ENCODE results near the gene MKRN2. TPM values are rescaled to one million over a fixed set of nuclear protein-coding genes. Genes with fewer than 3 reads are reported as not detected.
"Not testable (repeated sequence)": the region's sequence is repeated elsewhere in the genome, so short reads cannot be mapped to it uniquely, and the experiment has no call there.

MKRN2 gene
- 24.5 and 29.0 TPM in 2 replicates for total RNA-seq

GRCh38 chr3:12556690-12557472, at the start of gene MKRN2:
Gene MKRN2, plus strand, starts transcription at chr3:12557087. Its CDS starts 64 bp downstream, at chr3:12557151.
- DNase-seq (ENCODE audit: low read depth in 2 of 2): peak; percentile 73 to 92

DNA sequence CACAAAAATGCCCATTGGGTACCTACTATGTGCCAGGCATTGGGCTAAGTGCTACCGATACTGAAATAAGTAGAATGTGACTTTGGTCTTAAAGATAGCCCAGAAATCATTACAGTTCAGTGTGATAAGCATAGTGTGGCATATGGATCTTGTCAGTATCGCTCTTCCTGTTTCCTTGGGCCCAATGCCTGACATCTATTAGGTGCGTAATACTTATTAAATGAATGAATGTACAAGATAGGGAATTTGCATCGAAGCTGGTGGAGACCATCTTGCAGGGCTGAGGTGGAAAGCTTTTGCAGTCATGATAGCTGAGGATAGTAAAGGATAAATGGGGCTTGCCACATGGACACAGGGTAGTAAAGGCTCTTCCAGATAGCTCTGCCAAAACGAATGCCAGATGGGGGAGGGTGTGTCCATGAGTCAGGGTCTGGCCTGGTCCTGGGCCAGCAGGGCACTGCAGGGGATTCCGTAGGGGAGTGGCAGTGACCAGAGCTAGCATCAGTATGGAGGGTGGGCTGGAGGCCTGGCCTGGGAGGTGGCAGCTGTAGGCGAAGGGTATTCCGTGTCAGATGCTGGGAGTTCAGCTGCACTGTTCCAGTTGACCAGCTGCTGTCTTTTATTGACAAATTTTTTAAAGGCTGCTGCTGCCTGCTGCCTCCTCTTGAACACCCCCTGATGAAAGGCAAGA, 49.2 kb upstream of the MKRN2 start:
- peak; percentile 9 to 63 for DNase-seq (ENCODE audit: low read depth in 2 of 2)

GRCh38 chr3:12508291-12508700, 48.6 kb upstream of the MKRN2 start:
- DNase-seq (ENCODE audit: low read depth in 2 of 2): peak; percentile 21 to 87

GRCh38 chr3:12509466-12509865, 47.4 kb upstream of the MKRN2 start:
- DNase-seq (ENCODE audit: low read depth in 2 of 2): no peak

- no peak for DNase-seq (ENCODE audit: low read depth in 2 of 2)
Observed at GRCh38 chr3:12512534-12513118, 44.3 kb upstream of the MKRN2 start.

DNA sequence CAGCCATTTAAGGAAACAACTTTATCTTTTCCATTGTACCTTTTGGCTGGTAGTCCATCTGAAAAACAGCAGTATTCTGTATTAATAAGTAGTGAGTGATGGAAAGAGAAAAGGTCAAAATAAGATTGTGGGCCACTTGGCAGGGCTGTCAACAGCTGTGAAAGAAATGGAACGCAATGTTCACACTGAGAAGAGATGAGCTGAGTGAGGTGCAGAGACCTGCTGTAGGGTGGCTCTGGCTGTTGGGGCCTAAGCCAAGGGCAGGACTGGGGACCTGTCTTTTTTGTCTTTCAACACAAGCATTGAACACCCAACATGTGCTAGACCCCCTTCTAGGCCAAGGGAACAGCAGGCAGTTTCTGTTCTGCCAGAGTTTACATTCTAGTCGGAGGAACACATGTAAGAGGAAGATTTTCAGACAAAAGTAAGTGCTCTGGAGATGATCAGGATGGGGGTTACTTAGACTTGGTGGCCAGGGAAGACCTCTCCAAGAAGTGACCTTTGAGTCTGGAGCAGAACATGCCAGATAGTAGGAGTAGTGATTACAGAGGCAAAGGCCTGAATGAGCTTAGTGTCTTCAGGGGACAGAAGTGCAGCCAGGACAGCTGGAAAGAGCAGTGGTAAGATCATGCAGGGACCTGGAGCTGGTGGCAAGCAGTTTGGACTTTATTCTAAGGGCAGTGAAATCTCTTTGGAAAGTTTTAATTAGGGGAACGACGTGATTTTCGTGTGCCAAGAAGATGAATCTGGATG, 43.0 kb upstream of the MKRN2 start:
- no peak for DNase-seq (ENCODE audit: low read depth in 2 of 2)

DNA sequence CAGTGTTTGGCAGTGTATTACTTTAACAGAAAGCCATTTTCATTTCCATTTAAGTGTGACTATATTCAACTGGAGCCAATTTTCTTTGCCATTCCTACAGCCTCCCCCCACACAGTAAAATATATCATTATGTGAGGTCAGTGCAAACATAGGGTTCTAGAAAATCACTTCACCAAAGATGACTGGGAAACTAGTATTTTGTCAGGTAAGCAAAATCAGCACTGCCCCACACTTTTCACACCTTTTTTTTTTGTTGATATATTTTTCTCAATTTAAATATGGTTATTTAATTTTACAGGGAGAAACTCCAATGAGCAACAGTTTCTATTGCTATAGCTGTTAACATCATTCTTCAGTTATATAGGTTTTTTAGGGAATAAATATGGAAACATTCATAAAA, 41.3 kb upstream of the MKRN2 start:
- no peak for DNase-seq (ENCODE audit: low read depth in 2 of 2)

DNA sequence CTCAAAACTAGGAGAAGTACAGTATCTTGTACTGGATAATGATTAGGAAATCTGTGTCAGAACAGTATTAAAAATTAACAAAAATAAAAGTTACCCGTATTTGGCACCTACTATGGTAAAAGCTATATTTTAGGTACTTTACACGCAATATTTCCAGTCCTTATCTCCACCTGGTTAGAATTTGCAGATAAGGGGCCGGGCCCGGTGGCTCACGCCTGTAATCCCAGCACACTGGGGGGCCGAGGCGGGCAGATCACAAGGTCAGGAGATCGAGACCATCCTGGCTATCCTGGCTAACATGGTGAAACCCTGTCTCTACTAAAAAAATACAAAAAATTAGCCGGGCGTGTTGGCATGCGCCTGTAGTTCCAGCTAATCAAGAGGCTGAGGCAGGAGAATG, 40.0 kb upstream of the MKRN2 start:
- DNase-seq (ENCODE audit: low read depth in 2 of 2): no peak

DNA sequence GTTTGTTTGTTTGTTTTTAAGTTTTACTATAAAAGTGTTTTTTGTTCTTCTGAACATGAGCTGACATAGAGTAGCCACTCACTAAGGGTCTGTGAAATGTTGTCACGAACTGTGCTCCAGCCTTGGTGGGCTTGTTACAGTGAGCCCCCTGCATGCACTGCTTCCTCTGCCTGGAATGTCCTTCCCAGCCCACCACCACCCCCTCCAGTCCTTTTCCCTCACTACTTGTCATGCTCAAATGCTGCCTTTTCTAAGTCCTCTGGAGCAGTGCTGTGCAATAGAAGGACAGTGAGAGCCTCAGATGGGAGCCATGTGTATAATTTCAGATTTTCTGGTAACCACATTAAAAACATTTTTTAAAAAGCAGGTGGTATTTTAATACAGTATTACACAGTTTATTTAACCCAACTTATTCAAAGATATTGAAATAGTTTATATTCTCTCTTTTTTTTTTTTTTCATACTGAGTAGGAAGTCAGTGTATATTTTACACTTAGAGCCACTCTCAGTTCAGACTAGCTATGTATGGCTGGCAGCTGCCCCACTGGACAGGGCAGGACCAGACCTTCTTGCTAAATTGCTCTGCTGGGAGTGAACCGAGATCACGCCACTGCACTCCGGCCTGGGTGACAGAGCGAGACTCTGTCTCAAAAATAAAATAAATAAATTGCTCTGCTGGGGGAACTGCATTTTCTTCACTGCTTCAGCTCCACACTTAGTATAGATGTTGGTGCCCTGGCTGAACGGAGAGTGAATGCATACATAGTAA, 38.4 kb upstream of the MKRN2 start:
- no peak for DNase-seq (ENCODE audit: low read depth in 2 of 2)

DNA sequence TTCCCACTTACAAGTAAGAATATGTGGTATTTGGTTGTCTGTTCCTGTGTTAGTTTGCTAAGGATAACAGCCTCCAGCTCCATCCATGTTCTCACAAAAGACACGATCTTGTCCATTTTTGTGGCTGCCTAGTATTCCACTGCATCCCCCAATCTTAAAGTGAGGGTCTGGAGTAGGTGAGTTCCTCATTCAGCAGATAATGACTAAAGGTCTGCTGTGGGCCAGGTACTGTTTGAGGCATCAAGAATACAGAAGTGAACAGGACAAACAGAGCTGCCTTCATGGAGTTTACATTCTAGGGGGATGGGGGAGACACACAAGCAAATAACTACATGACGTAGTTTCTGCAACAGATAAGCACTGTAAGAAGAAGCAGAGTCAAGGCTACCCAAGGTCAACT, 35.9 kb upstream of the MKRN2 start:
- DNase-seq (ENCODE audit: low read depth in 2 of 2): no peak

DNA sequence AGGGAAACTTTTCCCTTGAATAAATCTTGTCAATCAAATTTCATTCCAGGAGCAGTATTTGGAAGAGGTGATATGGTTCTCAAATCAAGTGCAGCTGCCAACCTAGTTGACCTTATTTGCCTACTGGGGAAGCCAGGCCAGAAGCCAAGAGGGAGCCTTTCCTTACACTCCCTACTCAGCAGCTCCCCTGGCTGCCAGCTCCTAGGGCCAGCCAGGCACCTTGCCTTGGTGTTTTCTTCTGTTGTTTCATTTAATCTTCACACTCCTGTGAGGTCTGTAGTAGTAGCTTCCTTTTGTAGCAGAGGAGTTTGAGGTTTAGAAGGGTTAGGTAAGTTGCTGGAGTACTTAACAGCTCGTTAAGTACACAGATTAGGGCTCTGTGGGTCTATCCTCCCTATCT, 34.2 kb upstream of the MKRN2 start:
- DNase-seq (ENCODE audit: low read depth in 2 of 2): no peak

- no peak for DNase-seq (ENCODE audit: low read depth in 2 of 2)
Observed at GRCh38 chr3:12527757-12528143, 29.1 kb upstream of the MKRN2 start.

- DNase-seq (ENCODE audit: low read depth in 2 of 2): no peak
Observed at GRCh38 chr3:12532182-12532581, 24.7 kb upstream of the MKRN2 start.

DNA sequence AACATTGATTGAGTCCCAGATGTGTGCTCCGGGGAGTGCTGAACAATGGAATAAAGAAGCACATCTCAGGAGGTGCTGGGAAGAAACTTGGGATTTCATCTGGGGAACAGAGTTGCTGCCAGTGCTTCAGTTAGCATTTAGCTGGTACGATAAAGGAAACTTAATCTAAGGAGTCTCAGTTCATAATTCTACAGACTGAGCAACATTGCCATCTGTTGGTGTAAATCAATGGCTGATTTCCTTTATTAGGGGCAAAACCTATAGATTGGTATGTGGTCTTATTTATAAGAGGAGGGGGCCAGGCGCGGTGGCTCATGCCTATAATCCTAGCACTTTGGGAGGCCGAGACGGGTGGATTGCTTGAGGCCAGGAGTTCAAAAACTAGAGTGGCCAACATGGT, 20.5 kb upstream of the MKRN2 start:
- no peak for DNase-seq (ENCODE audit: low read depth in 2 of 2)

DNA sequence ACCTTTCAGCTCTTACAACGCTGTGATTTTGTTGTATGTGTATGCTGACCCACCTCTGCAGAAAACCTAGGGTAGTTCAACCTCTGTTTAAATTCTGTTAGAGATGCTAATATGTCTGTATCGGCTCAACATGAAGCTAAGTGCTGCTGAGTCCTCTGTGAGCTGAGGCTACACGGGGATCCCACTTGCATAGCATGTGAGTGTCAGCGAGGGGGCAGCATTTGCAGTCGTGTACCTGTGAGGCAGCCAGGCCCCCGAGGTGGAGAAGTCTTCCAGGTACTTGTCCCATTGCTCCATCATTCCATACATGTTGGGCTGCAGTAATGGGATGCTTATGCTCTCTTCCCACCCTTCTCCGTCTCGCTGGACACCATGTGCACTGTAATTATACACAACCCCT, 15.3 kb upstream of the MKRN2 start:
- DNase-seq (ENCODE audit: low read depth in 2 of 2): peak in 1 of 2 donors; percentile 8

DNA sequence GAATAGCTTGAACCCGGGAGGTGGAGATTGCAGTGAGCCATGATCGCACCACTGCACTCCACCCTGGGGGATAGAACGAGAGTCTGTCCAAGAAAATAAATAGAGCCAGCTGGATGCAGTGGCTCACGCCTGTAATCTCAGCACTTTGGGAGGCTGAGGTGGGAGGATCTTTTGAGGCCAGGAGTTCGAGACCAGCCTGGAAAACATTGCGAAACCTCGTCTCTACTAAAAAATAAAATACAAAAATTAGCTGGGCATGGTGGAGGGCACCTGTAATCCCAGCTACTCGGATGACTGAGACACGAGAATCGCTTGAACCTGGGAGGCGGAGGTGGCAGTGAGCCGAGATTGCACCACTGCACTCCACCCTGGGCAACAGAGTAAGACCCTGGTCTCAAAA, 13.4 kb upstream of the MKRN2 start:
- not testable (repeated sequence) for DNase-seq (ENCODE audit: low read depth in 2 of 2)

DNA sequence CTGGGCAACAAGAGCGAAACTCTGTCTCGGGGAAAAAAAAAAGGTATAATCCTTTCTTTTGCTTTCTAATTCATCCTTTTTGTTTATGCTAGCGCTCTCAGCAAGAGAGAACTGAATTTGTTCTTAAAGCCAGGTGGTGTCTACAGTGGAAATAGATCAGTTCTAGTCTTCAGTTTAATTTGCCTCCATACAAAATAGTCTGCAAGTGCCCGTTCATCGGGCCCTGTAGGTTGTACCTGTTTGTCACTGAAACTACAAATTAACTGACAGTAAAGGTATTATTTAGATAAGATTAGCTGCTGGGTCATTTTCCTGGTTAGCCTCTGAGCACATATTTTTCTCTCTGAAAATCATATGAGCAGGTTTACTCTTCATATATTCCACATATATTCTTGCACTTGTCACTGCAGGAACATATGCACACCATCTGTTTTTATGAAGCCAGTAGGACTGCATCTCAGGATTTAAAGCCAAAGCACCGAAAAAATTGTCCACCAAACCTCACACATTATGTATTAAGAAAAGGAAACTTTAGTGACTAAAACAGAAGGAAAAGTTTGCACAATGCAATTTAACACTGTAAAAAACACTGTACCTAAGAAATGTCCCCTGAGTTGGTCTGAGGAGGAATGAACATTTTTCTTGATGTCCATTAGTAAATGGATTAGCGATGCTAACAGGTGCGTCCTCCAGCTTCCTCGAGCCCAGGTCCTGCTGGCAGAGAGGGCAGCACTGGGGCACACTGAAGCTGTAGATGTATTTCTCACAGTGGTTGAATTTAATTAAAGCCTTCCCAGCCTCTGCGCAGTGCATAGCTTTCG, 12.0 kb upstream of the MKRN2 start:
- no peak for DNase-seq (ENCODE audit: low read depth in 2 of 2)

DNA sequence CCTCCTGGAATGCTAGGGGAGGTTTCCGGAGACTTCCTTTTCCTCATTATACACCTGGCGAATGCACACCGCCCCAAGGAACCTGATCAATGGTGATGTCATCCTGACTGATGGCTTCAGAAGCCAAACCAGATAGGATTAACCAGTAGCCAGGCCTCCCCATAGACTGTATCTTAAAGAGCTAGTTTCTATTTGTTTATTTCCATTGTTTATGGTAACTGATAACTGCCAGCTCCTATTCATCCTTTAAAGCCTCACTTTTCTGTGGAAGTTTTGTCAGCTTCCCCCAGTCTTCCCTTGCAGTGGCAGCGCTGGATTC, 11.5 kb upstream of the MKRN2 start, which contains the start of gene MKRN2OS:
Gene MKRN2OS (minus strand): TSS at position 27 of the 319 bp plus-strand sequence. CDS start 35 bp downstream, outside the sequence.
- no peak for DNase-seq (ENCODE audit: low read depth in 2 of 2)

GRCh38 chr3:12549971-12550760, 6.7 kb upstream of the MKRN2 start:
- DNase-seq (ENCODE audit: low read depth in 2 of 2): no peak

Data from dermis microvascular lymphatic vessel endothelial cell (primary cell).